22Rv1 (cell line): Measurements from ENCODE around the gene EGLN3.

ENCODE experiments used
- ZFX ChIP-seq: fragments of 450-650 bp; IDR thresholded peaks from 2 replicates; pipeline ENCODE4 v1.6.1; 2017; ENCODE audit warnings: antibody characterized with exemption, borderline replicate concordance
- TF ChIP-seq, protein P1 (sequence below): fragments of 450-650 bp; IDR thresholded peaks from 2 replicates; pipeline ENCODE4 v1.5.1; 2017; ENCODE audit warnings: mild to moderate bottlenecking

DNA sequence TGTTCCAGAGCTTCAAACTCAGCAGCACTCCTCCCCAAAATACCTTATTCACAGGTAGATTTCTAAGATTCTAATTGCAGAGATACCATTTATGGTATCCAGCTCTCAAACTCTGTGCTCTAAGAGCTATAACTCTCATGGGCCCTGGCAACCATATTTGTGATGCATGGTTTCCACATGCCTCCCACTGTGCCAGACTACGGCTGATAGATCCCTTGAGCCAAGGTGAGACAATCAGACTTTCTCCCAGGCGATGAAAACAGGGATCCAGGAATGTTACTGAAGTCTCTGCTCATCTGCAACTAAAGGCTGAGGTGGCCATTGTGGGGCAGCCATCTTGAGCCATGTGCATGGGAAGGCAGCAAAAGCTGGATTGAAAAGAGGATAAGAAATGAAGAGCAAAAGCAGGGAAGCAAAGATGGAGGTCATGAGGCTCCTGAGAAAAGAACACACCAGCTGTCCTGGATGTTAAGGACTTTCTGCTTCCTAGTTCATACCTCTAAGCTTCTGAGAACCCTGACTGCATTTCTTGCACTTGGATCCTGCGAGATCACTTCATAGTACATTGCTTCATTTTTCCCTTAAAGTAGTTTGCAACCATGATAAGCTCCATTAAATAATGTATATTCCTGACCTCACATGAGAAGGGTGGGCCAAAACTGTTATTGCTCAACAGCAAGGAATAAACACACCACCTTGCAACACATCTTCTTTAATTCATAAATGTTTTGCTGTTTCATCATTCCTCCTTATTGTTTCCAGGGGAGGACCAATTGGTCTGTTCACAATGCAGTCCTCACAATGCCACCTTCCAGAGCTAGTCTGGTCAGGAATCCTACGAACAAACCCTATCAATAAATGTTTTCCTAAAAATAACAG is 5.4 kb downstream of the EGLN3 start:
- TF ChIP-seq, protein P1, sequence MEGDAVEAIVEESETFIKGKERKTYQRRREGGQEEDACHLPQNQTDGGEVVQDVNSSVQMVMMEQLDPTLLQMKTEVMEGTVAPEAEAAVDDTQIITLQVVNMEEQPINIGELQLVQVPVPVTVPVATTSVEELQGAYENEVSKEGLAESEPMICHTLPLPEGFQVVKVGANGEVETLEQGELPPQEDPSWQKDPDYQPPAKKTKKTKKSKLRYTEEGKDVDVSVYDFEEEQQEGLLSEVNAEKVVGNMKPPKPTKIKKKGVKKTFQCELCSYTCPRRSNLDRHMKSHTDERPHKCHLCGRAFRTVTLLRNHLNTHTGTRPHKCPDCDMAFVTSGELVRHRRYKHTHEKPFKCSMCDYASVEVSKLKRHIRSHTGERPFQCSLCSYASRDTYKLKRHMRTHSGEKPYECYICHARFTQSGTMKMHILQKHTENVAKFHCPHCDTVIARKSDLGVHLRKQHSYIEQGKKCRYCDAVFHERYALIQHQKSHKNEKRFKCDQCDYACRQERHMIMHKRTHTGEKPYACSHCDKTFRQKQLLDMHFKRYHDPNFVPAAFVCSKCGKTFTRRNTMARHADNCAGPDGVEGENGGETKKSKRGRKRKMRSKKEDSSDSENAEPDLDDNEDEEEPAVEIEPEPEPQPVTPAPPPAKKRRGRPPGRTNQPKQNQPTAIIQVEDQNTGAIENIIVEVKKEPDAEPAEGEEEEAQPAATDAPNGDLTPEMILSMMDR: no peak
- no peak for TF ChIP-seq ZFX
